Measurements from ENCODE around the gene CCP110. TPM values are rescaled to one million over a fixed set of nuclear protein-coding genes. Genes with fewer than 3 reads are reported as not detected.

Gene CCP110
- total RNA-seq, 1 experiment from 2014 or later, result 21.6 TPM

GRCh38 chr16:19482291-19482690 is 41.5 kb upstream of the CCP110 start:
- Histone ChIP-seq H3K79me2 (ENCODE audit: insufficient read depth, low read length) (no peaks in the 10 kb centered on the region), H3K4me2 (ENCODE audit: insufficient read depth, insufficient read length, low read length) (no peak overlapping the region), H2BK120ac (ENCODE audit: low read depth, low read length, poor library complexity, severe bottlenecking) (no peak overlapping the region), H3K27me3 (ENCODE audit: insufficient read depth, low read length) (no peaks in the 10 kb centered on the region), H2BK20ac (ENCODE audit: low read depth, low read length, poor library complexity, severe bottlenecking) (no peak overlapping the region), H4K91ac (ENCODE audit: insufficient read length, low read depth, low read length) (no peak overlapping the region), H2AK5ac (ENCODE audit: insufficient read length, low read length) (no peak overlapping the region), H4K8ac (replicated peaks; ENCODE audit: insufficient read length, low read depth, low read length) (no peak overlapping the region), H3K27ac (ENCODE audit: insufficient read length, low read depth, low read length) (no peak overlapping the region), H3K56ac (ENCODE audit: insufficient read length, low read depth, low read length) (no peak overlapping the region), H3K23me2 (ENCODE audit: insufficient read length, low read depth, low read length, poor library complexity, severe bottlenecking) (no peaks in the 10 kb centered on the region), H3K23ac (ENCODE audit: insufficient read length, low read depth, low read length) (no peak overlapping the region), H3K9ac (ENCODE audit: extremely low read depth, insufficient read length, low read length) (no peak overlapping the region), H3K9me3 (ENCODE audit: control insufficient read depth, low read depth, low read length) (no peaks in the 10 kb centered on the region), H2BK5ac (ENCODE audit: insufficient read length, low read length) (no peak overlapping the region), H3K4ac (ENCODE audit: low read depth, low read length) (no peak overlapping the region), H3K14ac (ENCODE audit: insufficient read depth, low read length) (no peak overlapping the region), H3K4me1 (ENCODE audit: insufficient read depth, low read length) (no peaks in the 10 kb centered on the region), H2BK15ac (ENCODE audit: low read depth, low read length) (no peak overlapping the region), H4K5ac (ENCODE audit: insufficient read length, low read depth, low read length) (no peak overlapping the region), H4K20me1 (ENCODE audit: control insufficient read depth, insufficient read depth, insufficient read length) (no peaks in the 10 kb centered on the region), H2BK12ac (ENCODE audit: insufficient read length, low read depth, low read length) (no peak overlapping the region), H3K18ac (ENCODE audit: insufficient read length, low read depth, low read length) (no peak overlapping the region), H3K79me1 (ENCODE audit: insufficient read depth, low read depth, low read length, poor library complexity, severe bottlenecking) (no peaks in the 10 kb centered on the region), H2AFZ (ENCODE audit: low read length) (no peak overlapping the region), H3T11ph (ENCODE audit: low read length) (no peak overlapping the region)
- DNase-seq, result no peak
- H3K27me3 Mint-ChIP-seq (ENCODE audit: low read depth), result peaks cover 3% of the 10 kb centered on the region; the same call in 1 of the 2 replicates
- H3K27ac Mint-ChIP-seq, result no peak overlapping the region; a peak in 1 of 7 replicates
- peaks cover 4 to 11% of the 10 kb centered on the region in 2 experiments; a peak in 3 of 5 replicates for H3K9me3 Mint-ChIP-seq
- TF ChIP-seq, protein P1, sequence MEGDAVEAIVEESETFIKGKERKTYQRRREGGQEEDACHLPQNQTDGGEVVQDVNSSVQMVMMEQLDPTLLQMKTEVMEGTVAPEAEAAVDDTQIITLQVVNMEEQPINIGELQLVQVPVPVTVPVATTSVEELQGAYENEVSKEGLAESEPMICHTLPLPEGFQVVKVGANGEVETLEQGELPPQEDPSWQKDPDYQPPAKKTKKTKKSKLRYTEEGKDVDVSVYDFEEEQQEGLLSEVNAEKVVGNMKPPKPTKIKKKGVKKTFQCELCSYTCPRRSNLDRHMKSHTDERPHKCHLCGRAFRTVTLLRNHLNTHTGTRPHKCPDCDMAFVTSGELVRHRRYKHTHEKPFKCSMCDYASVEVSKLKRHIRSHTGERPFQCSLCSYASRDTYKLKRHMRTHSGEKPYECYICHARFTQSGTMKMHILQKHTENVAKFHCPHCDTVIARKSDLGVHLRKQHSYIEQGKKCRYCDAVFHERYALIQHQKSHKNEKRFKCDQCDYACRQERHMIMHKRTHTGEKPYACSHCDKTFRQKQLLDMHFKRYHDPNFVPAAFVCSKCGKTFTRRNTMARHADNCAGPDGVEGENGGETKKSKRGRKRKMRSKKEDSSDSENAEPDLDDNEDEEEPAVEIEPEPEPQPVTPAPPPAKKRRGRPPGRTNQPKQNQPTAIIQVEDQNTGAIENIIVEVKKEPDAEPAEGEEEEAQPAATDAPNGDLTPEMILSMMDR (conservative IDR thresholded peaks at IDR 0.05), result no peak
- H3K36me3 Mint-ChIP-seq (ENCODE audit: insufficient read depth in 1 of 3, low read depth in 3 of 3), result peaks cover 0 to 18% (median 11%) of the 10 kb centered on the region in 3 experiments
- no CpG with 5 or more reads among the region's 1 CpG for WGBS (ENCODE audit: extremely low coverage, insufficient read length, low lambda C conversion rate)
- no peak overlapping the region for H3K4me3 Mint-ChIP-seq
- H3K4me1 Mint-ChIP-seq, result peaks cover 12 to 22% of the 10 kb centered on the region in 2 experiments

All from H9 (cell line).